Left lung (tissue), 10 donors: Measurements from ENCODE around the gene CLDN9. TPM values are rescaled to one million over a fixed set of nuclear protein-coding genes. Genes with fewer than 3 reads are reported as not detected.

Experiments
- ATAC-seq: fragments of 200-7000 bp; cut with Tn5 transposase; one replicate; pipeline ENCODE4 v1.9.1; 2020; ENCODE audit warnings: moderate library complexity
- DNase-seq, 4 donors: peaks; one replicate each; pipeline ENCODE4 v3.0.0-alpha.2; 2013 to 2020
- H3K27ac ChIP-seq, 2 donors: fragments of 200-600 bp; sonication (generic) in 1 of 2; one replicate each; pipeline versions ENCODE4 v1.5.0 to v1.8.0; 2020 to 2021
- H3K27me3 ChIP-seq, 2 donors: fragments of 200-600 bp; sonication (generic) in 1 of 2; one replicate each; pipeline versions ENCODE4 v1.5.0 to v1.8.0; 2020 to 2021
- H3K36me3 ChIP-seq, 2 donors: fragments of 200-600 bp; sonication (generic) in 1 of 2; one replicate each; pipeline versions ENCODE4 v1.5.0 to v1.8.0; 2020 to 2021
- H3K4me1 ChIP-seq, 2 donors: fragments of 200-600 bp; one replicate each; pipeline ENCODE4 v1.8.0; 2021
- H3K4me3 ChIP-seq, 2 donors: fragments of 200-600 bp; sonication (generic) in 1 of 2; one replicate each; pipeline versions ENCODE4 v1.5.0 to v1.8.0; 2020 to 2021; ENCODE audit warnings: mild to moderate bottlenecking in 1 of 2
- H3K9me3 ChIP-seq, 2 donors: fragments of 200-600 bp; sonication (generic) in 1 of 2; one replicate each; pipeline versions ENCODE4 v1.5.0 to v1.8.0; 2020 to 2021
- CTCF ChIP-seq, 2 donors: fragments of 200-600 bp; sonication (generic) in 1 of 2; IDR thresholded peaks; one replicate each; pipeline versions ENCODE4 v1.5.0 to v1.8.0; 2021; ENCODE audit warnings: antibody characterized with exemption in 2 of 2
- intact Hi-C, 2 donors: fragments of 100-400 bp; cut with DNase I; formaldehyde crosslinking; loops; one replicate each; pipeline versions ENCODE4 v1.11.2 to v1.14.2; 2022
- polyA plus RNA-seq, 6 donors: library from polyadenylated mRNA; unstranded; fragments of 120-200 nt; gene quantifications; one replicate each; pipeline ENCODE4 v1.2.1, GENCODE V29; 2013; ENCODE audit not compliant: insufficient read length in 6 of 6
- total RNA-seq, 2 donors: library from RNA; stranded (reverse); fragmentation: NEBNext Ultra II Directional; extraction: Animal tissue kit (Norgen Biotek cat#: 25700); gene quantifications; one replicate each; pipeline ENCODE4 v1.2.1, GENCODE V29; 2021
- donor health status: DM: no; HTN: yes; CAD: no.
- donor health status: DM: no; HTN: no; CAD: no.

CLDN9 gene
- total and polyA plus RNA-seq, 8 donors = 0.85 to 6.5 (median 5.8) TPM

GRCh38 chr16:3027489-3027795, 14.7 kb downstream of the CLDN9 start:
- Histone ChIP-seq H3K4me3 (no peak overlapping the region), H3K27me3 (peaks cover 25 to 42% of the 10 kb centered on the region in 2 donors), H3K36me3 (peaks cover 0 to 21% of the 10 kb centered on the region in 2 donors), H3K4me1 (peaks cover 16 to 52% of the 10 kb centered on the region in 2 donors), H3K9me3 (no peaks in the 10 kb centered on the region), H3K27ac (no peak overlapping the region)
- intact Hi-C loops = no loop called here
- no peak for ATAC-seq
- DNase-seq = no peak
- no peak for TF ChIP-seq CTCF (IDR thresholded peaks at IDR 0.05)

- Histone ChIP-seq H3K36me3 (peaks cover 0 to 21% of the 10 kb centered on the region in 2 donors), H3K27me3 (peaks cover 32 to 49% of the 10 kb centered on the region in 2 donors), H3K27ac (no peak overlapping the region), H3K9me3 (no peaks in the 10 kb centered on the region), H3K4me3 (no peak overlapping the region), H3K4me1 (peaks cover 9 to 45% of the 10 kb centered on the region in 2 donors)
- intact Hi-C loops = no loop called here
- DNase-seq (peak in 3 of 4 donors; percentile 86 to 98 (median 87)), ATAC-seq (peak; percentile 68)
- TF ChIP-seq CTCF (IDR thresholded peaks at IDR 0.05) = peak; percentile 46 to 89
Observed at GRCh38 chr16:3027983-3028715, 15.4 kb downstream of the CLDN9 start.

- ATAC-seq (no peak), DNase-seq (no peak)
- Histone ChIP-seq H3K4me1 (peaks cover 6 to 39% of the 10 kb centered on the region in 2 donors), H3K4me3 (no peak overlapping the region), H3K27ac (no peak overlapping the region), H3K27me3 (peaks cover 33 to 56% of the 10 kb centered on the region in 2 donors), H3K36me3 (peaks cover 0 to 21% of the 10 kb centered on the region in 2 donors), H3K9me3 (no peaks in the 10 kb centered on the region)
- intact Hi-C loops = no loop called here
- no peak for TF ChIP-seq CTCF (IDR thresholded peaks at IDR 0.05)
Observed at GRCh38 chr16:3028716-3029319, 16.1 kb downstream of the CLDN9 start.

- DNase-seq (no peak), ATAC-seq (no peak)
- TF ChIP-seq CTCF (IDR thresholded peaks at IDR 0.05) = no peak
- intact Hi-C loops = no loop called here
- Histone ChIP-seq H3K36me3 (peaks cover 0 to 21% of the 10 kb centered on the region in 2 donors), H3K27me3 (peaks cover 33 to 64% of the 10 kb centered on the region in 2 donors), H3K9me3 (no peaks in the 10 kb centered on the region), H3K27ac (no peak overlapping the region), H3K4me3 (no peak overlapping the region), H3K4me1 (peaks cover 3 to 35% of the 10 kb centered on the region in 2 donors)
Observed at GRCh38 chr16:3029491-3030221, 16.9 kb downstream of the CLDN9 start.
